ENCODE results near the gene PSMG3. TPM values are rescaled to one million over a fixed set of nuclear protein-coding genes. Genes with fewer than 3 reads are reported as not detected.

Gene PSMG3
- total and polyA plus RNA-seq, 2 donors = 12.1 to 34.6 TPM

DNA sequence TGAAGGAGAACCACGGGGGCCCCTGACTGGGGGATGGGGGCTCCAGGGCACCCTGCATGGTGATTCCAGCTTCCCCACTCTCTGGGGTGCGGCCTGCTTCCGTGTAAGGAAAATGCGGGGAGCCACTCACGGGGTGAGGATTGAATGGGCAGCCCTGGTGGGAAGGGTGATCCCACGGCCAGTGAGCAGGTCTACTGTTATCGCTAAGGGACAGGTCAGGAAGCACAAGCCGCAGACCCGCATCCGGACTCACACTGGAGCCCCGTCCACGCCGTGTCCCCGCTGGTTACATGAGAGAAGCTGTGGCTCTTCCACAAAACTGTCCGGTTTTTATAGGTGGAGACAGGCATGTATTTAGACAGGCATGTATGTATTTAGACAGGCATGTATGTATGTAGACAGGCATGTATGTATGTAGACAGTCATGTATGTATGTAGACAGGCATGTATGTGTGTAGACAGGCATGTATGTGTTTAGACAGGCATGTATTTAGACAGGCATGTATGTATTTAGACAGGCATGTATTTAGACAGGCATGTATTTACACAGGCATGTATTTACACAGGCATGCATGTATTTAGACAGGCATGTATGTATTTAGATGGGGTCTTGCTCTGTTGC is 5.7 kb downstream of the PSMG3 start:
- Histone ChIP-seq H3K27ac (ENCODE audit: low read depth) (no peak overlapping the region), H3K36me3 (ENCODE audit: insufficient read depth) (no peaks in the 10 kb centered on the region), H3K4me3 (ENCODE audit: low read depth, low read length) (no peak overlapping the region), H3K4me1 (ENCODE audit: insufficient read depth) (no peaks in the 10 kb centered on the region)
- 89% methylated on average over 15 of the region's 15 CpGs for WGBS
- no peak for DNase-seq (ENCODE audit: extremely low spot score)

DNA sequence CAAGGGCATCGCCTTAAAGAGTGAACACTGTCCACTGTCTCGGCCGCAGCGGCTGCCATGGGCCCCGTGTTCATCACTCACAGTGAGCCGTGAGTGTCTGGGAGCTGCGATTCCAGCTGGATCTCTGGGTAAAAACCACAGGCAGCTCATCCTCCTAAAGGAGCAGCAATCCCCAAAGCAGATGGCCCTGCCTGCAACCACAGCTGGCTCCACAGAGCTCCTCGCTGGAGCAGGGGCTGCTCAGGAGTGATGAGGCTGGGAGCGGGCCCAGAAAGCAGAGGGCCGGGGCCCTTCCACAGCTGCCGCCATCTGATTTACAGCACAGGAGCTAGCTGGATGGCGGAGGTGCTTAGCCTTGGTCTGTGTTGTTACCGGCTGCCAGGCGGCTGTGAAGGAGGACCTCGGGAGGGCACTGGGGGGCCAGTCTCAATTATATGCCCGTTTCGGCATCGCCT is 7.2 kb downstream of the PSMG3 start:
- WGBS = 65% methylated on average over 18 of the region's 18 CpGs
- Histone ChIP-seq H3K4me3 (ENCODE audit: low read depth, low read length) (no peak overlapping the region), H3K36me3 (ENCODE audit: insufficient read depth) (no peaks in the 10 kb centered on the region), H3K27ac (ENCODE audit: low read depth) (no peak overlapping the region), H3K4me1 (ENCODE audit: insufficient read depth) (no peaks in the 10 kb centered on the region)
- DNase-seq (ENCODE audit: extremely low spot score) = no peak

DNA sequence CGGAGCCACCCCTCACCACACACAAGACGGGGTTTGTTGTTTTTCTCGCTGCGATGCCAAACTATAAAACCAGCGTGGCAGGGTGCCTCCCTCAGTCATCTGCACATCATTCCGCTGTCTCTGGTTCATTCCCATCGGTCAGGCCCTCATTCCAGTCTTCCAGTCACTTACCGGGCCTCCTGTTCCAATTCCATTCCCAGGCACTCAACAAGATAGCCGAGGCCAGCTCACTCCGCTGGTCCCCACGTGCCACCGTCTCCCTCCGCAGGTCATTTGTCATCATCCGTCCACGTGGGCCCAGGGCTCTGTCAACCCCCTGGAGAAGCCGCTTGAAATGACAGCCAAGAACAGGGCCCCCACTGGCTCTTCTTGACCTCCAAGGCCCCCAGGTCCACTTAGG is 7.7 kb downstream of the PSMG3 start:
- no peak for DNase-seq (ENCODE audit: extremely low spot score)
- no peaks in the 10 kb centered on the region for H3K36me3 ChIP-seq (ENCODE audit: insufficient read depth)
- H3K27ac ChIP-seq (ENCODE audit: low read depth) = no peak overlapping the region
- H3K4me1 ChIP-seq (ENCODE audit: insufficient read depth) = no peaks in the 10 kb centered on the region
- no peak overlapping the region for H3K4me3 ChIP-seq (ENCODE audit: low read depth, low read length)
- WGBS = 62% methylated on average over 16 of the region's 16 CpGs

DNA sequence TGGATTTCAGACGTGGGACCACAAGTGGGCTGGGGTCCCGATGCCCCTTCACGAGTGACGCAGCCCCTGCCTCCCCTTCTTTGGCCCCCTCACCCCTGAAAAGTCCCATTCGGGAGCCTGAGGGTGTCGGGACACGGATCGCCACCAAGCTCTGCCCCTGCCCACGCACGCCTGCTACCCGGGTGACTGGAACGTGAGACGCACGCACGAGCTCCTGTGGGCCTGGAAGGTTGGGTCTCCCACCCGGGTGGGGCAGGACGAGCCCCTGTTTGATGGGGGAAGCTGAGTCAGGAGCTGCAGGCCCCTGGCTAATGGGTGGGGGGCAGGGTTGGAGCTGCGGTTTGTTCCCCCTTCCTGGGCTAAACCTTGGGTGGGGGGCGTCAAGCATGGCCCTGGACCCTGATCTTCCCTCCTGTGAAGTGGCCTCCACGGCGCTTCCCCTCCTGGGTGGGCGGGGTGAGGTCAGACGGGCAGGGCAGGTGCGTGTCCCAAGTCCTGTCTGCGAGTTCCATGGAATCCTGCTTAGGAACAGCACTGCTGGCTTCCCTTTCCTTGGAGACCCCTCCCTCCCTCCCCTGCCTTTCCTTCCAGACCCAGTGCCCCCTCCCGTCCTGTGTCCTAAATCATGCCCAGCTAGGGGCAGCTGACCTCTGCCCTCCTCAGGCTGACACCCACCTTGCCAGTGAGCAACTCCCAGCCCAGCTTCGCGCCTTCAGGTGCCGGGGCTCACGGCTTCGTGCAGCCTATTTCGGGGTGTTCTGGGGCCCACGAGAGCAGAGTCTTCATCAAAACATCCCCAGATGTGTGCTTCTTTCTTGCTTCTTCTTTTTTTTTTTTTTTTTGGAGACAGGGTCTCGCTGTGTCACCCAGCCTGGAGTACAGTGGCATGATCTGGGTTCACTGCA is 8.5 kb downstream of the PSMG3 start:
- 80% methylated on average over 34 of the region's 34 CpGs for WGBS
- no peaks in the 10 kb centered on the region for H3K36me3 ChIP-seq (ENCODE audit: insufficient read depth)
- no peak for DNase-seq (ENCODE audit: extremely low spot score)
- no peak overlapping the region for H3K27ac ChIP-seq (ENCODE audit: low read depth)
- no peak overlapping the region for H3K4me3 ChIP-seq (ENCODE audit: low read depth, low read length)
- no peaks in the 10 kb centered on the region for H3K4me1 ChIP-seq (ENCODE audit: insufficient read depth)

DNA sequence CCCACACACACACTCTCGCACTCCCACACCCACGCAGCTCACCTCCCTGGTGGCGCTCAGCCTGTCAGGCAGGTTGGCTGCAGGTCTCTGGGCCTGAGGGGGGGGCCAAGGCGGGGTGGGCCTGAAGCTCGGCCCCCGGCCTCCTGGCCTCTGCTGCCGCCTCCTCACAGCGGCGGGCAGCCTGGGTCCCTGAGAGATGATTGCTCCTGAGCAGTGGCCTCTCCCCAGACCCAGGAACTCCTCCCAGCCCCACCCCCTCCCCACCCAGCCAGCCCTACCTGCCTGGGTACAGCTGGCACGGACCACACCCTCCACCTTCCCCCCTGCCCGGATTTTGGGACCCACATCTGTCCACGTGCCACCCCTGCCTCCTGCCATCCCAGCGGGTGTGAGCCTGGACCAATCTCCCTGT is 9.2 kb downstream of the PSMG3 start:
- WGBS = 78% methylated on average over 13 of the region's 13 CpGs
- Histone ChIP-seq H3K4me1 (ENCODE audit: insufficient read depth) (no peaks in the 10 kb centered on the region), H3K36me3 (ENCODE audit: insufficient read depth) (no peaks in the 10 kb centered on the region), H3K4me3 (ENCODE audit: low read depth, low read length) (no peak overlapping the region), H3K27ac (ENCODE audit: low read depth) (no peak overlapping the region)
- no peak for DNase-seq (ENCODE audit: extremely low spot score)

DNA sequence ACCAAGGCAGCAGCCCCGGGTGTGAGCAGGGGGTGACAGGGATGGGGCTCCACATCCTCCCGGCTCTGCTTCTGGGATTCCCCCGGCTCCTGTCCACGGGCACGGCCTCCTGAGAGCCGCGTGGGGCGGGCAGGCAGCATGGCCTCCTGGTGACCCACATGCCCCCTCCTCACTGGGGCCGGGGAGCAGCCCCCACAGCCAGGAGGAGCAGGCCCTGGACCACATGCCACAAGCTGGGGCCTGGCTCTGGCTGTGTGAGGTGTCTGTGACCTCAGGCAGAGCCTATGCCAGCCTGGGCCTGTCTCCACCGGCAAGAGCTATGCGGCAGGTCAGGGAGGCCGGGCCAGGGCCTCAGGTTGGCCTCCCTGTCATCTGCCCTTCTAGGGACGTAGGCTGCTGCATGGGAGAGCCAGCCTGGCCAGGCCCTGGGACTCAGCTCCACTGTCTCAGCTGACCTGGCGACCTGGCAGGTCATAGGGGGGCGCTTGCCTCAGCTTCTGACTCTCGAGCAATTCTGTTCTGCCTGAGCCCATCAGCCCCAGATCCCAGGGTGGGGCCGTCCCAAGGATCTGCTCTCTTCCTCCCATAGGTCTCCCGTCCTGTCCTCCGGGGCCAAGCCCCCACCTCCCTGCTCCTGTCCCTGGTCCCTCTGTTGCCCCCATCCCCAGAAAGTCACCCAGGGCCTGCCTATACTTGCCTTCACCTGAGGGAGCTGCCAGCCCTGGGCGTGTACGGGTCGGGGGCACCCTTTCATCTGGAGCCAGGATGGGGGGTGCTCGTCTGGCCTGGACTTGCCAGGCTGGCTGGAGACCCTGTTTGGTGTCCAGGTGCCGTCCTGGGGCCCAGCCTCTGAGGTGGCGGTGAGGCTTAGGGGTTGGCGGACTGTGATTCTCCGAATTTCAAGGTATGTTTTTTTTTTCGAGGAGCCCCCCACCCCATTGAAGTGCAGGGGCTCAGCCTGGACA is 9.9 kb downstream of the PSMG3 start:
- 81% methylated on average over 28 of the region's 28 CpGs for WGBS
- H3K4me1 ChIP-seq (ENCODE audit: insufficient read depth) = no peaks in the 10 kb centered on the region
- DNase-seq (ENCODE audit: extremely low spot score) = no peak
- H3K36me3 ChIP-seq (ENCODE audit: insufficient read depth) = no peaks in the 10 kb centered on the region
- H3K27ac ChIP-seq (ENCODE audit: low read depth) = peak overlapping the region; percentile 53
- H3K4me3 ChIP-seq (ENCODE audit: low read depth, low read length) = no peak overlapping the region

DNA sequence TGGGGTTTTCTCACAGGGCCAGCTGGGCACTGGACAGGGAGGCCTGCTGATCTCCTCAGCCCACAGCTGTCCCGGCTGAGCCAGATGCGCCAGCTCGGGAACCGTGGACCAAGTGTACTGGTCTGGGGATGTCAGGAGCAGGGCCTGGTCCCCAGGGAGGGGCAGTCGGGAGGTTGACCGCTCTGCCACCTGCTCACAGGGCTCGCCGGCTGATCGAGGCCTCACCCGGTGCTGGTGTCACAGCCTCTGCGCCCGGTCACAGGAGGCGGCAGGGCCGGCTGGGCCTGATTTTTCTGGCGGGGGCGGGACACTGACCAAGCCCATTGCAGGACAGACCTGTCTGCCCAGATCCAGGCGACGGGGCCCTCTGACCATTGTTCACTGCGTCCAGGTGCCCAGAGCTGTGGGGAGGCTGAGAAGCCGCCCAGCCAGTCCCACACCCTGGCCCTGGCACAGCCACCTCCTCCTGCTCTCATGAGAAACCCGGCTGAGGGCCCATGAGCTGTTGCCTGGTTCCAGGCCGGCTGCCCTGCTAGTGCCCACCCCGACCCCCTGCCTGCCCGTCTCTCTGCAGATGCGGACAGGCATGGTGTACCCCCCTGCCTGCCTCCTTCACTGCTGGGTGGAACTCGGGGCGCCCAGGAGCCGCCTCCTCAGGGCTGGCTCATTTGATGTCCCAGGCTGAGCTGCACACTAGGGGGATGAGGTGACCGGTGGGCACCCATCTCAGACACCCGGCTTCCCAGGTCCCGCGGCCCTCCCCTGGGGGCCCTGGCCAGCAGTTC is 10.8 kb downstream of the PSMG3 start:
- H3K4me3 ChIP-seq (ENCODE audit: low read depth, low read length) = no peak overlapping the region

DNA sequence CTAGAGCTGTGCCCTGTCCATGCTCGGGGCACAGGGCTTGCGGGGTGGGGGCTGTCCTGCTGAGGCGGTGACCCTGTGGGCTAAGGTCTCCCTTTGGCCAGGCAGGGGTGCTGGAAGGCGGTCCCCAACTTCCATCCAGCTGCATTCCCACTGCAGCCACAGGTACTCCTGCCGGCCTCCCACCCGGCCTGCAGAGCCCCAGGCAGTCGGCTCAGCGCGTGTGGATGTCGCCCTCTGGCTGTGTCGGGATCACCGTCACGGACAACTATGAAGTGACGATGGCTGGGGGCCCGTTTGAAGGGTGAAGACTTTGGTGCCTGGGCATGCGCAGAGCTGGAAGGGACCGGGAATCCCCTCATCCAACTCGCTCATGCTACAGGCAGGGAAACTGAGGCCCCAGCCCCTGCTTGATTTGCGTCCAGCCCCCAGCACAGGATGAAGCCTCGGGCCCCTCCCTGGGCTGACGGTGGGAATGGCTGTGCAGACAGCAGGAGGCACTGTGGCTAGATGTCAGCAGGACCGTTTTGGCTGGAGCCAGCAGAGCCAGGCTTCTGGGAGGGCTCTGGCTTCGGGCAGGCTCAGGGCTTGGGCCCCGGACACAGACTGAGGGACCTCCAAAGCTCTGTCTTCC is 11.5 kb downstream of the PSMG3 start:
- Histone ChIP-seq H3K4me1 (ENCODE audit: insufficient read depth) (no peaks in the 10 kb centered on the region), H3K36me3 (ENCODE audit: insufficient read depth) (no peaks in the 10 kb centered on the region), H3K4me3 (ENCODE audit: low read depth, low read length) (no peak overlapping the region), H3K27ac (ENCODE audit: low read depth) (no peak overlapping the region)
- 42% methylated on average over 24 of the region's 24 CpGs for whole genome bisulfite sequencing
- no peak for DNase-seq (ENCODE audit: extremely low spot score)

More for the DNA sequence above, 10.8 kb downstream of the PSMG3 start:
- Histone ChIP-seq H3K36me3 (ENCODE audit: insufficient read depth) (no peaks in the 10 kb centered on the region), H3K4me1 (ENCODE audit: insufficient read depth) (no peaks in the 10 kb centered on the region), H3K27ac (ENCODE audit: low read depth) (peak overlapping the region; percentile 53)
- no peak for DNase-seq (ENCODE audit: extremely low spot score)
- WGBS = 84% methylated on average over 32 of the region's 32 CpGs

DNA sequence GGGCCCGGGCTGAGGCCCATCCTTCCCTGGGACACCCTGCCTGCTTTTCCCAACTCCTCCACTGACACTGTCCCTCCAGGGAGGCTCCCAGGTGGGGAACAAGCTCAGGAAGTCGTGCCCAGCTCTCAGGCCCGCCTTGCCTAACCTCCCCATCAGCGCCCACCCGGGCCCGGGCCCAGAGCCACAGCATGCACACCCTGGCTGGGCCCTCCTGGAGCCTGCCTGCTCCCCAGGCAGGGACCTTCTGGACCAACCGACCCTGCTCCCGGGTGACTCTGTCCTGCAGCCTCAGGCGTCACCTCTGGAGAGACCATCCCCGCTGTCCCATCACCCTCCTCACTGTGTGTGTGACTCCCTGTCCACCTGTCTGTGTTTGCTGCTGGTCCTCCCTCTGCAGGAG is 12.1 kb downstream of the PSMG3 start:
- H3K27ac ChIP-seq (ENCODE audit: low read depth) = no peak overlapping the region
- 92% methylated on average over 10 of the region's 10 CpGs for WGBS
- no peaks in the 10 kb centered on the region for H3K4me1 ChIP-seq (ENCODE audit: insufficient read depth)
- DNase-seq (ENCODE audit: extremely low spot score) = no peak
- H3K4me3 ChIP-seq (ENCODE audit: low read depth, low read length) = no peak overlapping the region
- no peaks in the 10 kb centered on the region for H3K36me3 ChIP-seq (ENCODE audit: insufficient read depth)

DNA sequence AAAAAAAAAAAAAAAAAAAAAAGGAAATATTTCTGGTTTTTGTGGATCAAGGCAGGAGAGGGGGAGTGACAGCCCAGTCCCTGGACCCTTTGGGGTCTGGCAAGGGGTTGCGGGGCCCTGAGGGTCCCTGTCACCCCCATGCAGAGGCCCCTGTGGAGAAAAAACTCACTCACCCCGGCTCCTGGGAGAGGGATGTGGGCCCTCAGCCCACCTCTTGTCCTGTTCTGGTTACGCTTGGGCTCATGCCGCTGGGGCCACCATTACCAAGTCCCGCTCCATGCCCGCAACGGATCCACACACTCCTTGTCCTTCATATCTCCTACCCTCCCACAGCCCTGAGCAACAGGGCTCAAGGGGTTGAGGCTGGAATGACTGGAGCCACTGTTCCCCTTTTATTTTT is 12.8 kb downstream of the PSMG3 start:
- no peaks in the 10 kb centered on the region for H3K4me1 ChIP-seq (ENCODE audit: insufficient read depth)
- DNase-seq (ENCODE audit: extremely low spot score) = no peak
- no peak overlapping the region for H3K27ac ChIP-seq (ENCODE audit: low read depth)
- WGBS = 94% methylated on average over 7 of the region's 7 CpGs
- H3K4me3 ChIP-seq (ENCODE audit: low read depth, low read length) = no peak overlapping the region
- H3K36me3 ChIP-seq (ENCODE audit: insufficient read depth) = no peaks in the 10 kb centered on the region

DNA sequence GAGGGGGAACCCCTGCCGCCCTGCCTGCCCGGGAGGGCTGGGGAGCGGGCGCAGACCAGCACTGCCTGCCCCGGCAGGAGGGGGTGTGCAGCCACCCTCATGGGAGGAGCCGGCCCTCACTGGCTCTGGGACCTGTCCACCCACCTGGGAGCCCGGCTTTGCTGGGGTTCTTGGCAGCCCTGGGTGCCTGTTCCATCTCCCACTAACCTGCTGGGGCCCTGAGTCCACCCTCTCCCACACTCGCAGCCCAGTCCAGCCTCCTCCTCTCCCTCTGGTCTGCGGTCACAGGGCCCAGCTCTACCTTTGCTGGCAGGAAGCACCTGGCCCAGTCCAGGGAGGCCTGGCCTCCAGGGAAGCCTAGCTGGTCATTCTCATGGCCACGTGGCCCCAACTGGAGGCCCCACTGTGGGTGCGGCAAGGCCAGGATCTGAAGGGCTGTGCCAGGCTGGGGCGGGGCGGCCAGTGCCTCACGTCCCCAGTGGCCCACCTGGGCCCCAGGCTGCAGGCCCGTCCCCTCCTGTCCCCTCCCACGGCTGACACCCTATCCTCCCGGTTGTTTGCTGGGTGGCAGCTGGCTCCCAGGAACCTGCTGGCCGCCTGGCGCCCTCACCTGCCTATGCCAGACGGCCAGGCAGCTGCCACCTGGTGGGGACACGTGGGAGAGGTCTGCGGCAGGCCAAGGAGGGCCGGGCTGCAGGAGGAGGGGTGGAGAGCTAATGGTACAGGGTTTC is 13.9 kb downstream of the PSMG3 start, which contains the start of gene TMEM184A:
TMEM184A (minus strand) TSS at position 393 of the 731 bp plus-strand sequence. CDS start 721 bp downstream, outside the sequence.
- WGBS = 56% methylated on average over 23 of the region's 23 CpGs
- H3K4me1 ChIP-seq (ENCODE audit: insufficient read depth) = no peaks in the 10 kb centered on the region
- no peaks in the 10 kb centered on the region for H3K36me3 ChIP-seq (ENCODE audit: insufficient read depth)
- peak within 1 kb of the TSS; percentile 34 for H3K27ac ChIP-seq (ENCODE audit: low read depth)
- DNase-seq (ENCODE audit: extremely low spot score) = no peak
- H3K4me3 ChIP-seq (ENCODE audit: low read depth, low read length) = no peak within 1 kb of the TSS

All from urinary bladder (tissue), 4 donors.